ENCODE results near the gene SLC6A13.

Gene SLC6A13

GRCh38 chr12:214003-214741 lies 48.5 kb downstream of the SLC6A13 start, which contains the start of gene SLC6A12:
SLC6A12 (minus strand) TSS chr12:214157; CDS start chr12:209986, 4,171 bp downstream.
- DNase-seq (ENCODE audit: low spot score): no peak

GRCh38 chr12:213527-213932 lies 49.1 kb downstream of the SLC6A13 start:
- DNase-seq (ENCODE audit: low spot score): no peak

- no peak for DNase-seq (ENCODE audit: low spot score)
These were observed 49.7 kb downstream of the SLC6A13 start for GRCh38 chr12:212715-213526.

GRCh38 chr12:212415-212714 lies 50.3 kb downstream of the SLC6A13 start:
- no peak for DNase-seq (ENCODE audit: low spot score)

GRCh38 chr12:211639-212414 lies 50.8 kb downstream of the SLC6A13 start:
- DNase-seq (ENCODE audit: low spot score): no peak

GRCh38 chr12:211142-211465 lies 51.5 kb downstream of the SLC6A13 start:
- no peak for DNase-seq (ENCODE audit: low spot score)

GRCh38 chr12:210277-211141 lies 52.1 kb downstream of the SLC6A13 start:
- DNase-seq (ENCODE audit: low spot score): no peak

GRCh38 chr12:209851-210250 lies 52.8 kb downstream of the SLC6A13 start:
- no peak for DNase-seq (ENCODE audit: low spot score)

- DNase-seq (ENCODE audit: low spot score): no peak
These were observed 53.4 kb downstream of the SLC6A13 start for GRCh38 chr12:209246-209645.

- no peak for DNase-seq (ENCODE audit: low spot score)
These were observed 53.8 kb downstream of the SLC6A13 start for GRCh38 chr12:208813-209212.

- no peak for DNase-seq (ENCODE audit: low spot score)
These were observed 54.8 kb downstream of the SLC6A13 start for GRCh38 chr12:207804-208203.

- DNase-seq (ENCODE audit: low spot score): no peak
These were observed 55.7 kb downstream of the SLC6A13 start for GRCh38 chr12:206746-207440.

GRCh38 chr12:205026-205425 lies 57.6 kb downstream of the SLC6A13 start:
- DNase-seq (ENCODE audit: low spot score): no peak

- no peak for DNase-seq (ENCODE audit: low spot score)
These were observed 58.4 kb downstream of the SLC6A13 start for GRCh38 chr12:204261-204678.

GRCh38 chr12:203462-204260 lies 59.0 kb downstream of the SLC6A13 start:
- no peak for DNase-seq (ENCODE audit: low spot score)

- DNase-seq (ENCODE audit: low spot score): no peak
These were observed 59.6 kb downstream of the SLC6A13 start for GRCh38 chr12:203074-203461.

GRCh38 chr12:202081-202731 lies 60.4 kb downstream of the SLC6A13 start:
- no peak for DNase-seq (ENCODE audit: low spot score)

- DNase-seq (ENCODE audit: low spot score): no peak
These were observed 61.3 kb downstream of the SLC6A13 start for GRCh38 chr12:201361-201760.

GRCh38 chr12:198705-199104 lies 63.9 kb downstream of the SLC6A13 start:
- DNase-seq (ENCODE audit: low spot score): no peak
